Measurements from ENCODE around the gene SARDH. TPM values are rescaled to one million over a fixed set of nuclear protein-coding genes. Genes with fewer than 3 reads are reported as not detected.
A peak's percentile ranks its signal among the peaks of the same experiment; 100 is the strongest.

The SARDH gene
- total RNA-seq, 1 experiment from 2014 or later = 5.3 TPM

DNA sequence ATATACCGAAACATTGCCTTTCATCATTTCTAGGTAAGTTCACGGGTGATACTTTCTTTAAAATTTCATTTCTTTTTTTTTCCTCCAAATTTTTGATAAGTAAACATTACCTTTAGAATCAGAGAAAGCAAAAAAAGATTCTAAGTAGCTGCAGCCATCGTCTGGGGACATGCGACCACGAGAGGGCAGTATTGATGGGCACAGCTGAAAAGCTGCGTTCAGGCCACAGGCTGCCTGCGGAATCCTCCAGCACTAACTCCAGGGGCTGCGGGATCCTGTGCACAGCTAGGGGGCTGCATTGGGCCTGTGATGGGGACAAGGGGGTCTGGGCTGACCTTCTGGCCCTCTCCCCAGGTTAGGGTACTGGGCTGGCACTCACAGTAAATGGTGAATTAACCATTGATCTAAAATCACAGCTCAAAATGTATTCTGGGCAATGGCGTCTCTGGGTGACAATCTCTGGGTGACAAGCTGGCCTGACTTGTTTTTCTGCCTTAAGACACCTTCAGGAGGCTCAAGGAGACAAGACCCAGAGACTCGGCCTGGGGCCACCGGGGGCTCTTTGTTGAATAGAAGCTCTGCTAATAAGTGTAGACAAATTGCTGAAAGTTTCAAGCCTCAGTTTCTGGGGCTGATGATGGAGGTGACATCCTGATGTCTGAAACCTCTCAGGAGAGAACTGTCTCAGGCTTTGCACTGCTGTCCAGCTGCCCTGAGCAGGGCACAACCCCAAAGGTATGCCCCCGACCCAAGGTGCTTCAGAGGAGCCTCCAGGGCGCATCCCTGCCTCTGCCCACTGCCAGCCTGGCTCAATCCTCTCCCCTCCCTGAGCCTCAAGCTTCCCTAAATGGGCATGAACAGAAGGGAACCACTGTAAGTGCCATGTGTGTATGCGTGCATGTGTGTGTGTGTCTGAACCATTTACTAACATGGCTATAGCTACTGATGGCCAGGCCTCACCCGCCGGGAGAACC lies 44.3 kb upstream of the SARDH start:
- H4K91ac ChIP-seq (ENCODE audit: insufficient read length, low read depth, low read length) = no peak overlapping the region
- H3K23me2 ChIP-seq (ENCODE audit: insufficient read length, low read depth, low read length, poor library complexity, severe bottlenecking) = no peaks in the 10 kb centered on the region
- no peak overlapping the region for H2BK20ac ChIP-seq (ENCODE audit: low read depth, low read length, poor library complexity, severe bottlenecking)
- H3K14ac ChIP-seq (ENCODE audit: insufficient read depth, low read length) = no peak overlapping the region
- H4K20me1 ChIP-seq (ENCODE audit: control insufficient read depth, insufficient read depth, insufficient read length) = no peaks in the 10 kb centered on the region
- H3K4ac ChIP-seq (ENCODE audit: low read depth, low read length) = no peak overlapping the region
- no peaks in the 10 kb centered on the region for H3K79me2 ChIP-seq (ENCODE audit: insufficient read depth, low read length)
- no peak overlapping the region for H3K23ac ChIP-seq (ENCODE audit: insufficient read length, low read depth, low read length)
- H4K5ac ChIP-seq (ENCODE audit: insufficient read length, low read depth, low read length) = no peak overlapping the region
- Mint-ChIP-seq H3K36me3 (ENCODE audit: insufficient read depth in 1 of 3, low read depth in 3 of 3) (peaks cover 10 to 56% (median 47%) of the 10 kb centered on the region in 3 experiments), H3K4me1 (peaks cover 0 to 4% of the 10 kb centered on the region in 2 experiments; a peak in 1 of 4 replicates), H3K9me3 (no peaks in the 10 kb centered on the region), H3K4me3 (no peak overlapping the region), H3K27ac (no peak overlapping the region; a peak in 1 of 7 replicates), H3K27me3 (ENCODE audit: low read depth) (no peaks in the 10 kb centered on the region)
- H3K4me2 ChIP-seq (ENCODE audit: insufficient read depth, insufficient read length, low read length) = no peak overlapping the region
- H3K9ac ChIP-seq (ENCODE audit: extremely low read depth, insufficient read length, low read length) = no peak overlapping the region
- H3K56ac ChIP-seq (ENCODE audit: insufficient read length, low read depth, low read length) = no peak overlapping the region
- H2BK120ac ChIP-seq (ENCODE audit: low read depth, low read length, poor library complexity, severe bottlenecking) = no peak overlapping the region
- no peaks in the 10 kb centered on the region for H3K27me3 ChIP-seq (ENCODE audit: insufficient read depth, low read length)
- no peak overlapping the region for H2AFZ ChIP-seq (ENCODE audit: low read length)
- H3K4me1 ChIP-seq (ENCODE audit: insufficient read depth, low read length) = no peaks in the 10 kb centered on the region
- H2AK5ac ChIP-seq (ENCODE audit: insufficient read length, low read length) = no peak overlapping the region
- H3K18ac ChIP-seq (ENCODE audit: insufficient read length, low read depth, low read length) = no peak overlapping the region
- H2BK12ac ChIP-seq (ENCODE audit: insufficient read length, low read depth, low read length) = no peak overlapping the region
- no peak overlapping the region for H3T11ph ChIP-seq (ENCODE audit: low read length)
- H4K8ac ChIP-seq (replicated peaks; ENCODE audit: insufficient read length, low read depth, low read length) = no peak overlapping the region
- H2BK5ac ChIP-seq (ENCODE audit: insufficient read length, low read length) = no peak overlapping the region
- peak; percentile 90 for TF ChIP-seq CTCF (conservative IDR thresholded peaks at IDR 0.05)
- no CpG with 5 or more reads among the region's 16 CpGs for WGBS (ENCODE audit: extremely low coverage, insufficient read length, low lambda C conversion rate)
- H2BK15ac ChIP-seq (ENCODE audit: low read depth, low read length) = no peak overlapping the region
- H3K9me3 ChIP-seq (ENCODE audit: control insufficient read depth, low read depth, low read length) = no peaks in the 10 kb centered on the region
- no peaks in the 10 kb centered on the region for H3K79me1 ChIP-seq (ENCODE audit: insufficient read depth, low read depth, low read length, poor library complexity, severe bottlenecking)
- H3K27ac ChIP-seq (ENCODE audit: insufficient read length, low read depth, low read length) = no peak overlapping the region
- peak; percentile 81 for DNase-seq

All from H9 (cell line).